Caco-2 (cell line): Measurements from ENCODE around the gene COL27A1. TPM values are rescaled to one million over a fixed set of nuclear protein-coding genes. Genes with fewer than 3 reads are reported as not detected.

Source experiments
- BruUV-seq: library from RNA; stranded (reverse); fragments of 400-500 nt; replicated peaks from 2 replicates; lab custom pipeline; 2021; lab: Mats Ljungman, UMichigan
- CTCF ChIA-PET: fragments of 300-600 bp; sonication (Branson Sonifier 250); formaldehyde crosslinking; loops from one replicate; lab custom pipeline; 2022; ENCODE audit warnings: antibody characterized with exemption; lab: Charles Lee
- POLR2A ChIA-PET: fragments of 300-600 bp; sonication (Branson Sonifier 250); formaldehyde crosslinking; loops from one replicate; lab custom pipeline; 2022; ENCODE audit warnings: antibody characterized with exemption; lab: Charles Lee
- DNase-seq, 2 experiments: peaks; one replicate each; pipeline versions ENCODE4 v3.0.0 to v3.0.0-alpha.2; 2020 to 2022
- H3K27me3 ChIP-seq: replicated peaks from 2 replicates; pipeline ENCODE4 v1.6.0; 2011; ENCODE audit warnings: low read length; ENCODE audit not compliant: control insufficient read depth, insufficient read depth
- H3K36me3 ChIP-seq: 2 replicates; pipeline ENCODE4 v1.5.1; 2011; ENCODE audit warnings: low read length; ENCODE audit not compliant: control insufficient read depth, insufficient read depth
- H3K4me1 ChIP-seq: fragments of 250-450 bp; sonication (Bioruptor Pico); 2 replicates; pipeline ENCODE4 v1.5.1; 2020; ENCODE audit warnings: mild to moderate bottlenecking
- H3K4me3 ChIP-seq: 2 replicates; pipeline ENCODE4 v1.5.1; 2011; ENCODE audit warnings: low read depth, mild to moderate bottlenecking, control low read depth, low read length
- H3K9me3 ChIP-seq: fragments of 250-450 bp; sonication (Bioruptor Pico); 2 replicates; pipeline ENCODE4 v1.5.1; 2020; ENCODE audit warnings: mild to moderate bottlenecking, moderate library complexity
- H3K27ac Mint-ChIP-seq: one replicate; pipeline ENCODE4 v1.8.0; 2022; ENCODE audit warnings: mixed read lengths; ENCODE audit not compliant: unreplicated experiment
- H3K27me3 Mint-ChIP-seq: one replicate; pipeline ENCODE4 v1.8.0; 2022; ENCODE audit warnings: mixed read lengths; ENCODE audit not compliant: insufficient read depth, unreplicated experiment
- H3K36me3 Mint-ChIP-seq: one replicate; pipeline ENCODE4 v1.8.0; 2022; ENCODE audit warnings: mild to moderate bottlenecking, mixed read lengths; ENCODE audit not compliant: insufficient read depth, unreplicated experiment
- H3K4me1 Mint-ChIP-seq: one replicate; pipeline ENCODE4 v1.8.0; 2022; ENCODE audit warnings: low read depth, mixed read lengths; ENCODE audit not compliant: unreplicated experiment
- H3K4me3 Mint-ChIP-seq: one replicate; pipeline ENCODE4 v1.8.0; 2022; ENCODE audit warnings: mild to moderate bottlenecking, moderate library complexity, mixed read lengths; ENCODE audit not compliant: unreplicated experiment
- H3K9me3 Mint-ChIP-seq: one replicate; pipeline ENCODE4 v1.8.0; 2022; ENCODE audit warnings: mixed read lengths; ENCODE audit not compliant: unreplicated experiment
- intact Hi-C: fragments of 100-400 bp; cut with micrococcal nuclease; formaldehyde crosslinking; loops from one replicate; pipeline ENCODE4 v1.10.0; 2022; ENCODE audit not compliant: unreplicated experiment
- total RNA-seq: library from RNA; stranded (reverse); gene quantifications from 2 replicates; pipeline ENCODE4 v1.2.3, GENCODE V29; 2022
- TF ChIP-seq, protein P1 (sequence below), 2 experiments: fragments of 200-600 bp in 1 of 2; IDR thresholded peaks; 1 replicate in 1 of 2; 2 replicates in 1 of 2; pipeline versions ENCODE4 v1.5.1 to v1.8.0; 2011 to 2022; ENCODE audit warnings: antibody characterized with exemption in 1 of 2, control low read depth in 1 of 2, inconsistent platforms in 1 of 2, low read depth in 1 of 2, low read length in 1 of 2, mild to moderate bottlenecking in 1 of 2, moderate library complexity in 1 of 2; ENCODE audit not compliant: insufficient read depth in 1 of 2, severe bottlenecking in 1 of 2, unreplicated experiment in 1 of 2

The COL27A1 gene
- total RNA-seq, 1 experiment from 2014 or later = 31.1 TPM

DNA sequence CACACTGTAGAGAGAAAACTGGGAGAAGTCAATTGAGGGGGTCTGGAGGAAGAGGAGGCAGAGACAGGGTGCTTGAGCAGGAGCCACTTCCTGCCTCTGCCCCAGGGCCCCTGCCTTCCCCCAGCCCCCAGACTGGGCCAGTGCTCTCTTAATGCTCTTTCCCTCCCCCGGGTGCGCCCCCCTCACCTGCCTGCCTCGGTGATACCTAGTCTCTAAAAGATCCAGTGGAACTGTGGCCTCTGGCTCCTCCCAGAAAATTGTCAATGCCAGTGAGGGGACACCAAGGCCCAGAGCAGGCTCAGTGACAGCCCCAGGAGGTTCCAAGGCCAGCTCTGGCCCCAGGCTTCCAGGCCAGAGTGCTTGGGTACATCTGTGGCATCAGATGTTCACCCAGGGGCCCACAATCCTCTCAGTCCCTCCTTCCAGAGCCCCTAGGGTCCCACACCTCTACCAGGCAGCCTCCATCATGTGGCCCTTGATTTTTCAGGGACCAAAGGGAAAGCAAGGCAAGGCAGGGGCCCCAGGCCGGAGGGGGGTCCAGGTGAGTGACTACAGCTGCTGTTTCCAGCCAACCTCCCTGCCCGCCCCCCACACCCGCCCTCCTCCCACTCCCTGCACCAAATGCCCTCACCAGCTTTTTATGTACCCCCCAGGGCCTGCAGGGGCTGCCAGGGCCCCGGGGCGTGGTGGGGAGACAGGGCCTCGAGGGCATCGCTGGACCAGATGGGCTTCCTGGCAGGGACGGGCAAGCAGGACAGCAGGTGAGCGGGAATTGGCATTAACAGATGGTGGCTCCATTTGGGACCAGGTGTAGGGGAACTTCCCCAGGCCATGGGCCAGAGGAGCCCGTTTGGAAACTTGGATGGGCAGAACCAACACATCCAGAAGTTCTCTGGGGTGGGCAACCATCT is 134.5 kb downstream of the COL27A1 start:
- H3K27ac Mint-ChIP-seq = no peak overlapping the region
- TF ChIP-seq, protein P1, sequence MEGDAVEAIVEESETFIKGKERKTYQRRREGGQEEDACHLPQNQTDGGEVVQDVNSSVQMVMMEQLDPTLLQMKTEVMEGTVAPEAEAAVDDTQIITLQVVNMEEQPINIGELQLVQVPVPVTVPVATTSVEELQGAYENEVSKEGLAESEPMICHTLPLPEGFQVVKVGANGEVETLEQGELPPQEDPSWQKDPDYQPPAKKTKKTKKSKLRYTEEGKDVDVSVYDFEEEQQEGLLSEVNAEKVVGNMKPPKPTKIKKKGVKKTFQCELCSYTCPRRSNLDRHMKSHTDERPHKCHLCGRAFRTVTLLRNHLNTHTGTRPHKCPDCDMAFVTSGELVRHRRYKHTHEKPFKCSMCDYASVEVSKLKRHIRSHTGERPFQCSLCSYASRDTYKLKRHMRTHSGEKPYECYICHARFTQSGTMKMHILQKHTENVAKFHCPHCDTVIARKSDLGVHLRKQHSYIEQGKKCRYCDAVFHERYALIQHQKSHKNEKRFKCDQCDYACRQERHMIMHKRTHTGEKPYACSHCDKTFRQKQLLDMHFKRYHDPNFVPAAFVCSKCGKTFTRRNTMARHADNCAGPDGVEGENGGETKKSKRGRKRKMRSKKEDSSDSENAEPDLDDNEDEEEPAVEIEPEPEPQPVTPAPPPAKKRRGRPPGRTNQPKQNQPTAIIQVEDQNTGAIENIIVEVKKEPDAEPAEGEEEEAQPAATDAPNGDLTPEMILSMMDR (IDR thresholded peaks at IDR 0.05; ENCODE audit: insufficient read depth in 1 of 2, low read depth in 1 of 2, low read length in 1 of 2, severe bottlenecking in 1 of 2, unreplicated experiment in 1 of 2) = no peak
- peaks cover 24% of the 10 kb centered on the region for H3K36me3 Mint-ChIP-seq
- H3K27me3 Mint-ChIP-seq = no peaks in the 10 kb centered on the region
- no peak for DNase-seq
- H3K9me3 ChIP-seq = peaks cover 5% of the 10 kb centered on the region
- H3K4me3 Mint-ChIP-seq = no peak overlapping the region
- peaks cover 12% of the 10 kb centered on the region for H3K9me3 Mint-ChIP-seq
- peaks cover 3% of the 10 kb centered on the region for H3K36me3 ChIP-seq
- CTCF ChIA-PET = interaction anchor here (1.1 to 6.5 kb wide), 5 partner anchors 25 to 206 kb away, joined by 3 to 84 read pairs (median 11); partner anchors contain the start of gene COL27A1
- H3K4me3 ChIP-seq = no peak overlapping the region
- POLR2A ChIA-PET = interaction anchor here (0.7 kb wide), 1 partner anchor 517 kb away, joined by 3 read pairs; no protein-coding TSS in a partner anchor
- intact Hi-C loops = loop anchor here (5.0 kb wide), 1 partner anchor 553 kb away; no protein-coding TSS in a partner anchor
- H3K4me1 Mint-ChIP-seq = peaks cover 7% of the 10 kb centered on the region
- H3K27me3 ChIP-seq = no peaks in the 10 kb centered on the region
- H3K4me1 ChIP-seq = peaks cover 14% of the 10 kb centered on the region
- no TSS peak for BruUV-seq

DNA sequence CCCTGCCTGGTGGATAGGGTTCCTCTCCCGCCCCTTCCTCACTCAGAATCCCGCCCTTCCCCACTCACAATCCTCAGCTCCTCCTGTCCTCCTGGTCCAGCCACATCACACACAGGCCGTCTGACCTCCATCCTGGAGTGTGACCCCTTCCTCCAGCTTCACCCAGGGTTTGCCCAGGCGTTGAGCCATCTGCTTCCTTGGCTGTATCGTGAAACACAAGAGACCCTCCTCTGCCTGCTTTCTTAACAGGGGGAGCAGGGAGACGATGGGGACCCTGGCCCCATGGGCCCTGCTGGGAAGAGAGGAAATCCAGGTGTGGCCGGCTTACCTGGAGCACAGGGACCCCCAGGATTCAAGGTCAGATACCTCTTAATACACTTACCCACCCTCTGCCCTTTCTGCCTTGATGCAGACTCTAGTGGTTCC is 135.2 kb downstream of the COL27A1 start:
- H3K27me3 ChIP-seq = no peaks in the 10 kb centered on the region
- intact Hi-C loops = loop anchor here (5.0 kb wide), 1 partner anchor 553 kb away; no protein-coding TSS in a partner anchor
- BruUV-seq = no TSS peak
- H3K36me3 ChIP-seq = peaks cover 3% of the 10 kb centered on the region; the same call in 1 of the 2 replicates
- Mint-ChIP-seq H3K9me3 (peaks cover 20% of the 10 kb centered on the region), H3K4me3 (no peak overlapping the region), H3K4me1 (peaks cover 7% of the 10 kb centered on the region), H3K27me3 (no peaks in the 10 kb centered on the region), H3K27ac (no peak overlapping the region), H3K36me3 (peaks cover 24% of the 10 kb centered on the region)
- peaks cover 5% of the 10 kb centered on the region for H3K9me3 ChIP-seq
- ChIA-PET POLR2A (no interaction called here), CTCF (interaction anchor here (0.5 to 6.5 kb wide), 14 partner anchors 26 to 503 kb away, joined by 3 to 84 read pairs (median 4); partner anchors contain the start of gene COL27A1)
- no peak overlapping the region for H3K4me3 ChIP-seq
- H3K4me1 ChIP-seq = peaks cover 14% of the 10 kb centered on the region
- peak in 1 of 2 experiments; percentile 40 for DNase-seq
- TF ChIP-seq, protein P1 (IDR thresholded peaks at IDR 0.05; ENCODE audit: insufficient read depth in 1 of 2, low read depth in 1 of 2, low read length in 1 of 2, severe bottlenecking in 1 of 2, unreplicated experiment in 1 of 2) = no peak

DNA sequence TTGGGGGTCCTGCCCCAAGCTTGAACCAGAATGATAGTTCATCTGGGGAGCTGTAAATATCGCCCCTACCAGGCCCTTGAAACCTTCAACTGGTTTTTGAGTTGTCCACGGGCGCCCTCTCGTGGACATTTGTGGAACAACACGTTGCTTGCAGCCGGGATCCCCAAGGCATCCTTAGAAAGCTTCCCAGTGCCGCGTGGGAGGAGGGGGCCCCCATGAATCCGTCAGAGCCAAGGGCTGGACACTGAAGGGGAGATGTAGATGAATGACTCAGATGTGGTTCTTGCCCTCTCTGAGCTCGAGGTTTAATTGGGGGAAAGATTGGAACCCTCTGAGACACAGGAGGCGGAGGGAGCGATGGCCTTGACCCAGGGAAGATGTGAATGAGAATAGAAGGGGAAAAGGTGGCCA is 135.7 kb downstream of the COL27A1 start:
- Histone ChIP-seq H3K4me3 (no peak overlapping the region), H3K9me3 (peaks cover 5% of the 10 kb centered on the region), H3K36me3 (peaks cover 3% of the 10 kb centered on the region; the same call in 1 of the 2 replicates), H3K4me1 (peaks cover 14% of the 10 kb centered on the region), H3K27me3 (no peaks in the 10 kb centered on the region)
- H3K9me3 Mint-ChIP-seq = peaks cover 20% of the 10 kb centered on the region
- intact Hi-C loops = loop anchor here (1.0 to 5.0 kb wide), 5 partner anchors 52 to 554 kb away; partner anchors contain the start of gene COL27A1
- H3K27me3 Mint-ChIP-seq = no peaks in the 10 kb centered on the region
- no peak overlapping the region for H3K27ac Mint-ChIP-seq
- no peak overlapping the region for H3K4me3 Mint-ChIP-seq
- BruUV-seq = no TSS peak
- TF ChIP-seq, protein P1 (IDR thresholded peaks at IDR 0.05; ENCODE audit: insufficient read depth in 1 of 2, low read depth in 1 of 2, low read length in 1 of 2, severe bottlenecking in 1 of 2, unreplicated experiment in 1 of 2) = peak; percentile 81 to 92
- peak; percentile 70 to 80 for DNase-seq
- H3K36me3 Mint-ChIP-seq = peaks cover 29% of the 10 kb centered on the region
- H3K4me1 Mint-ChIP-seq = peaks cover 7% of the 10 kb centered on the region
- CTCF ChIA-PET = interaction anchor here (0.5 to 6.5 kb wide), 15 partner anchors 26 to 504 kb away, joined by 3 to 84 read pairs (median 4); partner anchors contain the start of gene COL27A1
- POLR2A ChIA-PET = no interaction called here
